K562 (cell line): ENCODE measurements around the gene MBD5. TPM values are rescaled to one million over a fixed set of nuclear protein-coding genes. Genes with fewer than 3 reads are reported as not detected.
A peak's percentile ranks its signal among the peaks of the same experiment; 100 is the strongest.

Experiments
- ATF1 ChIP-seq, 2 experiments: fragments of 450-650 bp in 1 of 2; IDR thresholded peaks; 2 replicates each; pipeline ENCODE4 v1.6.1; 2016; ENCODE audit warnings: missing compliant biosample characterization in 1 of 2, missing genetic modification characterization in 1 of 2
- CEBPB ChIP-seq: fragments of 450-650 bp; IDR thresholded peaks from 2 replicates; pipeline ENCODE4 v1.6.1; 2016; ENCODE audit warnings: missing genetic modification characterization, missing compliant biosample characterization
- ETV1 ChIP-seq: fragments of 450-650 bp; conservative IDR thresholded peaks from 2 replicates; pipeline ENCODE4 v1.6.1; 2016; ENCODE audit warnings: missing genetic modification characterization, control low read depth, low read depth, missing compliant biosample characterization
- FIP1L1 ChIP-seq: fragments of 200-400 bp; formaldehyde crosslinking; IDR thresholded peaks from 2 replicates; pipeline ENCODE4 v1.6.1; 2018; ENCODE audit warnings: mild to moderate bottlenecking, low read depth, low read length; ENCODE audit not compliant: poor library complexity, severe bottlenecking
- HDAC6 ChIP-seq: IDR thresholded peaks from 2 replicates; pipeline ENCODE4 v1.6.1; 2012; ENCODE audit warnings: low read depth, mild to moderate bottlenecking, control low read depth, inconsistent platforms, low read length, moderate library complexity
- KAT7 ChIP-seq: sonication (generic); formaldehyde crosslinking; IDR thresholded peaks from 2 replicates; pipeline ENCODE4 v1.8.0; 2022; ENCODE audit warnings: missing genetic modification reagents, mild to moderate bottlenecking, borderline replicate concordance
- KDM4B ChIP-seq, 2 experiments: fragments of 450-650 bp in 1 of 2; sonication (generic) in 1 of 2; IDR thresholded peaks; 2 replicates each; pipeline ENCODE4 v1.6.1; 2016 to 2017; ENCODE audit warnings: borderline replicate concordance in 2 of 2, antibody characterized with exemption in 1 of 2, low read depth in 1 of 2, mild to moderate bottlenecking in 1 of 2
- KLF1 ChIP-seq: fragments of 450-650 bp; IDR thresholded peaks from 2 replicates; pipeline ENCODE4 v1.6.1; 2016; ENCODE audit warnings: missing genetic modification characterization, missing compliant biosample characterization
- L3MBTL2 ChIP-seq: fragments of 450-650 bp; IDR thresholded peaks from 2 replicates; pipeline ENCODE4 v1.6.1; 2016; ENCODE audit warnings: mild to moderate bottlenecking, moderate library complexity
- PRPF4 ChIP-seq: fragments of 200-400 bp; formaldehyde crosslinking; IDR thresholded peaks from one replicate; pipeline ENCODE4 v1.6.1; 2017; ENCODE audit warnings: low read length, low read depth, mild to moderate bottlenecking; ENCODE audit not compliant: insufficient read depth, poor library complexity, severe bottlenecking
- RBM15 ChIP-seq: fragments of 200-400 bp; formaldehyde crosslinking; IDR thresholded peaks from 2 replicates; pipeline ENCODE4 v1.6.1; 2018; ENCODE audit warnings: mild to moderate bottlenecking, low read length, moderate library complexity; ENCODE audit not compliant: insufficient read depth
- ZC3H11A ChIP-seq: IDR thresholded peaks from 2 replicates; pipeline ENCODE4 v1.6.1; 2012; ENCODE audit warnings: low read depth, low read length, improper control_type of control experiment
- polyA plus RNA-seq, 8 experiments: library from polyadenylated mRNA; depleted of rRNA in 4 of 8; stranded (reverse) in 5 of 8; unstranded in 3 of 8; fragments of >200 nt; fragmentation: Nextera tagmentation in 2 of 8; fragmentation: Illumina TruSeq in 1 of 8; extraction: Ambion mirVana in 2 of 8; extraction: Trizol in 1 of 8; gene quantifications; 2 replicates each; pipeline versions ENCODE4 v1.2.1 to v1.2.3, GENCODE V29; 2011 to 2014; ENCODE audit warnings: inconsistent platforms in 1 of 8, missing spikeins in 1 of 8
- total RNA-seq, 7 experiments: library from RNA; depleted of rRNA in 6 of 7; stranded (reverse); fragments of >200 nt in 6 of 7; fragmentation: Illumina TruSeq in 2 of 7; extraction: Trizol in 2 of 7; gene quantifications; 2 replicates each; pipeline versions ENCODE4 v1.2.1 to v1.2.3, GENCODE V29; 2011 to 2021; ENCODE audit warnings: low replicate concordance in 1 of 7
- TF ChIP-seq, protein P1 (sequence below), 2 experiments: fragments of 450-650 bp in 1 of 2; sonication (generic) in 1 of 2; formaldehyde crosslinking; conservative IDR thresholded peaks; 2 replicates each; pipeline versions ENCODE4 v1.4.0 to v1.8.1; 2020 to 2022; ENCODE audit warnings: mild to moderate bottlenecking in 1 of 2, missing genetic modification reagents in 1 of 2
- TF ChIP-seq, protein P2 (sequence below): fragments of 250-450 bp; sonication (Bioruptor Pico); IDR thresholded peaks from 2 replicates; pipeline ENCODE4 v1.4.0; 2020; ENCODE audit warnings: borderline replicate concordance
- TF ChIP-seq, protein P3 (sequence below): fragments of 450-650 bp; IDR thresholded peaks from 2 replicates; pipeline ENCODE4 v1.7.1; 2018; ENCODE audit warnings: mild to moderate bottlenecking, low read depth; ENCODE audit not compliant: partially characterized antibody
- TF ChIP-seq, protein P4 (sequence below): fragments of 250-450 bp; sonication (Bioruptor Pico); IDR thresholded peaks from 2 replicates; pipeline ENCODE4 v1.5.0; 2021; ENCODE audit warnings: mild to moderate bottlenecking, moderate library complexity
- TF ChIP-seq, protein P5 (sequence below): sonication (generic); formaldehyde crosslinking; IDR thresholded peaks from 2 replicates; pipeline ENCODE4 v1.8.0; 2022; ENCODE audit warnings: missing genetic modification reagents, mild to moderate bottlenecking, borderline replicate concordance

Gene MBD5
- total and polyA plus RNA-seq, 9 of the 15 experiments (the other 6 are each of a cell fraction or from before 2014, with no cell fraction given): 3.4 to 14.5 (median 9.0) TPM

DNA sequence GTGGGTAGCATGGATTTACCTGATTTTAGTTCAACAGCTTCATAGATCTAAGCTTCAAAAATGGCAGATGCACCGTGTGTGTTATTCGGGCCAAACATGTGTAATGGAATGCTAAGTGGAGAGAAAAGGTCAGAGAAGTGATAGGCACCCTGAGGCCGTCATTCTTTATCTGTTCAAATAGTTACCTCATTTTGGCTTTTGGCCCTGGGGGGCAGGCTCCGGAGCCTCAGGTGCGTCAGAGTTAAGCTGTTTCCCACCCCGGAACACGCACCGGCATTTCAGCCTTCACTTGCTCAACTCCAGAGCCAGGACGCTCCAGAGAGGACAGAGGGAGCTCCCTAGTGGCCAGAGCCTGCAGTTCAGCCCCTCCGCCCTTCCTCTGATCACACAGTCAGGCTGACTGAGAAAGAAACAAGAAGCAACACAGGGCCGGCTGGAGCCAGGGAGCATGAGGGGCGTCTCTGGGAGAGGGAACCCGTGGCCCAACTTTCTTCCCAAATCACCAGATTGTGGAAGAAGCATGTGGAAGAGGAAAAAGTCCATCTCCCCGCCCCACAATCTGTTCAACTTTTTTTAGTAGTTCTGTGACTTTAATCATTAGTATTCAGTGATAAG lies 488.5 kb downstream of the MBD5 start (continued):
- TF ChIP-seq ATF1 (CRISPR knock-in tag; IDR thresholded peaks at IDR 0.05) (no peak), ATF1 (tag; IDR thresholded peaks at IDR 0.05) (peak; percentile 56), KLF1 (no peak), PRPF4 (no peak), ZC3H11A (no peak), HDAC6 (no peak), KAT7 (CRISPR knock-in tag) (no peak; the same call in 1 of the 2 replicates), KDM4B (IDR thresholded peaks at IDR 0.05; ENCODE audit: borderline replicate concordance in 2 of 2, low read depth in 1 of 2) (peak in 1 of 2 experiments; percentile 41; a peak in 1 of 4 replicates), RBM15 (no peak), ETV1 (tag) (no peak), L3MBTL2 (peak; percentile 86), FIP1L1 (no peak), CEBPB (tag) (peak; percentile 92)
- TF ChIP-seq, protein P1, sequence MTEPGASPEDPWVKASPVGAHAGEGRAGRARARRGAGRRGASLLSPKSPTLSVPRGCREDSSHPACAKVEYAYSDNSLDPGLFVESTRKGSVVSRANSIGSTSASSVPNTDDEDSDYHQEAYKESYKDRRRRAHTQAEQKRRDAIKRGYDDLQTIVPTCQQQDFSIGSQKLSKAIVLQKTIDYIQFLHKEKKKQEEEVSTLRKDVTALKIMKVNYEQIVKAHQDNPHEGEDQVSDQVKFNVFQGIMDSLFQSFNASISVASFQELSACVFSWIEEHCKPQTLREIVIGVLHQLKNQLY (CRISPR knock-in tag; conservative IDR thresholded peaks at IDR 0.05): no peak
- TF ChIP-seq, protein P2, sequence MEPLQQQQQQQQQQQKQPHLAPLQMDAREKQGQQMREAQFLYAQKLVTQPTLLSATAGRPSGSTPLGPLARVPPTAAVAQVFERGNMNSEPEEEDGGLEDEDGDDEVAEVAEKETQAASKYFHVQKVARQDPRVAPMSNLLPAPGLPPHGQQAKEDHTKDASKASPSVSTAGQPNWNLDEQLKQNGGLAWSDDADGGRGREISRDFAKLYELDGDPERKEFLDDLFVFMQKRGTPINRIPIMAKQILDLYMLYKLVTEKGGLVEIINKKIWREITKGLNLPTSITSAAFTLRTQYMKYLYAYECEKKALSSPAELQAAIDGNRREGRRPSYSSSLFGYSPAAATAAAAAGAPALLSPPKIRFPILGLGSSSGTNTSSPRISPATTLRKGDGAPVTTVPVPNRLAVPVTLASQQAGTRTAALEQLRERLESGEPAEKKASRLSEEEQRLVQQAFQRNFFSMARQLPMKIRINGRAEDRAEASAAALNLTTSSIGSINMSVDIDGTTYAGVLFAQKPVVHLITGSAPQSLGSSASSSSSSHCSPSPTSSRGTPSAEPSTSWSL: no peak
- TF ChIP-seq, protein P3, sequence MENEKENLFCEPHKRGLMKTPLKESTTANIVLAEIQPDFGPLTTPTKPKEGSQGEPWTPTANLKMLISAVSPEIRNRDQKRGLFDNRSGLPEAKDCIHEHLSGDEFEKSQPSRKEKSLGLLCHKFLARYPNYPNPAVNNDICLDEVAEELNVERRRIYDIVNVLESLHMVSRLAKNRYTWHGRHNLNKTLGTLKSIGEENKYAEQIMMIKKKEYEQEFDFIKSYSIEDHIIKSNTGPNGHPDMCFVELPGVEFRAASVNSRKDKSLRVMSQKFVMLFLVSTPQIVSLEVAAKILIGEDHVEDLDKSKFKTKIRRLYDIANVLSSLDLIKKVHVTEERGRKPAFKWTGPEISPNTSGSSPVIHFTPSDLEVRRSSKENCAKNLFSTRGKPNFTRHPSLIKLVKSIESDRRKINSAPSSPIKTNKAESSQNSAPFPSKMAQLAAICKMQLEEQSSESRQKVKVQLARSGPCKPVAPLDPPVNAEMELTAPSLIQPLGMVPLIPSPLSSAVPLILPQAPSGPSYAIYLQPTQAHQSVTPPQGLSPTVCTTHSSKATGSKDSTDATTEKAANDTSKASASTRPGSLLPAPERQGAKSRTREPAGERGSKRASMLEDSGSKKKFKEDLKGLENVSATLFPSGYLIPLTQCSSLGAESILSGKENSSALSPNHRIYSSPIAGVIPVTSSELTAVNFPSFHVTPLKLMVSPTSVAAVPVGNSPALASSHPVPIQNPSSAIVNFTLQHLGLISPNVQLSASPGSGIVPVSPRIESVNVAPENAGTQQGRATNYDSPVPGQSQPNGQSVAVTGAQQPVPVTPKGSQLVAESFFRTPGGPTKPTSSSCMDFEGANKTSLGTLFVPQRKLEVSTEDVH: no peak
- TF ChIP-seq, protein P4, sequence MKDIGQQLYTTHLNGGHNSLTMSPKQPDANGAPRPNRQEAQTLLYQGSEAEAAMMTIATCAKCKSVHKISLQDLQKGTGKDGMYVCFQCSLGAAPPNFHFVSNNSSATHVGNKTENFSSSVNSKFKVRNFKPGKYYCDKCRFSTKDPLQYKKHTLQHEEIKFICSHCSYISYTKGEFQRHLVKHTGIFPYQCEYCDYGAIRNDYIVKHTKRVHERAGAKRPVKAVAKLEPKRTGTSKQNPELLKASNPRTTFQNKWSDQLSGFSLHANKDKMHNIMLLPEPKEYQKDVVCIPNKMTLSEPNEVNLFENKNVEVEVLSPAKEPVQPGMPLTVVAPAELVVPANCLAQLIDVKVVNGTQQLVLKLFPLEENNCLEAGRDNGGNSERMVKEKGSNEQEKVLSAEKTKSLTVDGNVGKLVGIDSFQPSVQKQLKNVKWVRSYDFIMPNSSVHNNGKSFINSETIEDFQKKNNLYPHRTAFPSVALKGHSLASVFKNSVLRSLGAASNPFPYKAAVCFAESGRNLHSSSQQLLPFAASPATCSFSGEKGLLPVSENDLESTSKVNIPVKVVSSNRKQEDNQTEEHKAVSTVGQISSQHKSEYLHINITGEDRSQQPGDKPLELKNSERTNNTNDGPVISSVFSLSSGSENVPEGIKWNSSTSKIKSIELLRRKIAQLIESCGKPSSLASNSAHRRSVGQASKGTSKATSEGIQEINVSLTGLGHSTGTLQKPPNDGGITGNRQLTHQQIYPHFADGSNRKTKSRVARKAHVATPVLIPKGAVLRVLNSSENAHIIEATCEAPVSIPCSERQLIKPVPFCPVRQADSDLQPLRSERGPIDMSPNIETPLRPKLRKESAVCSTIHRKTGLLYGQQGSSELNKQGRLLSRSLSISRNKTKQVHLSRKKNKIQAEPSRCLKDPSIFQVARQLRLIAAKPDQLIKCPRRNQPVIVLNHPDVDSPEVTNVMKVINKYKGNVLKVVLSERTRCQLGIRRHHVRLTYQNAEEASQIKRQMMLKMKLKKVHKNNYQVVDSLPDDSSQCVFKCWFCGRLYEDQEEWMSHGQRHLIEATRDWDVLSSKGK (CRISPR knock-in tag): no peak
- TF ChIP-seq, protein P5, sequence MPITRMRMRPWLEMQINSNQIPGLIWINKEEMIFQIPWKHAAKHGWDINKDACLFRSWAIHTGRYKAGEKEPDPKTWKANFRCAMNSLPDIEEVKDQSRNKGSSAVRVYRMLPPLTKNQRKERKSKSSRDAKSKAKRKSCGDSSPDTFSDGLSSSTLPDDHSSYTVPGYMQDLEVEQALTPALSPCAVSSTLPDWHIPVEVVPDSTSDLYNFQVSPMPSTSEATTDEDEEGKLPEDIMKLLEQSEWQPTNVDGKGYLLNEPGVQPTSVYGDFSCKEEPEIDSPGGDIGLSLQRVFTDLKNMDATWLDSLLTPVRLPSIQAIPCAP (CRISPR knock-in tag): no peak
